ENCODE data around the gene SSH2.

DNA sequence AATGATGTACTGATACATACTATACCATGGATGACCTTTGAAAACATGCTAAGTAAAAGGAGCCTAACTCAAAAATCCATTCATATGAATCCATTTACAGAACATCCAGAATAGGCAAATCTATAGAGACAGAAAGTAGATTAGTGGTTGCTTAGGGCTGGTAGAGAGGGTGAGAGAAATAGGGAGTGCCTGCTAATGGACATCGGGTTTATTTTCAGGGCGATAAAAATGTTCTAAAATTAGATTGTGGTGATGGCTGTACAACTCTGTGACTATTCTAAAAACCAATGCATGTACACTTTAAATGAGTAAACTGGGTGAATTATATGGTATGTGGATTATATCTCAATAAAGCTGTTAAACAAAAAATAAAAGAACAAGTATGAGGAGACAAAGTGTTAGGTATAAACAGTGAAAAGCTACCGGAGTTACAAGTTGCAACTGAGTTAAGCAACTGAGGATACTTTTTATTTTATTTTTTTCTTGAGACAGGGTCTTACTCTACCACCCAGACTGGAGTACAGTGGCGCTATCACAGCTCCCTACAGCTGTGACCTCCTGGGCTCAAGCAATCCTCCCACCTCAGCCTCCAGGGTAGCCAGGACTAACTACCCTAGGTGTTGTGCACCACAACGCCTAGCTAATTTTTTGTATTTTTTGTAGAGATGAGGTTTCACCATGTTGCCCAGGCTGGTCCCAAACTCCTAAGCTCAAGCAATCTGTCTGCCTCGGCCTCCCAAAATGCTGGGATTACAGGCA, 231.8 kb downstream of the SSH2 start:
- TF ChIP-seq, protein P1, sequence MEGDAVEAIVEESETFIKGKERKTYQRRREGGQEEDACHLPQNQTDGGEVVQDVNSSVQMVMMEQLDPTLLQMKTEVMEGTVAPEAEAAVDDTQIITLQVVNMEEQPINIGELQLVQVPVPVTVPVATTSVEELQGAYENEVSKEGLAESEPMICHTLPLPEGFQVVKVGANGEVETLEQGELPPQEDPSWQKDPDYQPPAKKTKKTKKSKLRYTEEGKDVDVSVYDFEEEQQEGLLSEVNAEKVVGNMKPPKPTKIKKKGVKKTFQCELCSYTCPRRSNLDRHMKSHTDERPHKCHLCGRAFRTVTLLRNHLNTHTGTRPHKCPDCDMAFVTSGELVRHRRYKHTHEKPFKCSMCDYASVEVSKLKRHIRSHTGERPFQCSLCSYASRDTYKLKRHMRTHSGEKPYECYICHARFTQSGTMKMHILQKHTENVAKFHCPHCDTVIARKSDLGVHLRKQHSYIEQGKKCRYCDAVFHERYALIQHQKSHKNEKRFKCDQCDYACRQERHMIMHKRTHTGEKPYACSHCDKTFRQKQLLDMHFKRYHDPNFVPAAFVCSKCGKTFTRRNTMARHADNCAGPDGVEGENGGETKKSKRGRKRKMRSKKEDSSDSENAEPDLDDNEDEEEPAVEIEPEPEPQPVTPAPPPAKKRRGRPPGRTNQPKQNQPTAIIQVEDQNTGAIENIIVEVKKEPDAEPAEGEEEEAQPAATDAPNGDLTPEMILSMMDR (IDR thresholded peaks at IDR 0.05), result no peak
- no peak for TF ChIP-seq POLR2AphosphoS5 (IDR thresholded peaks at IDR 0.05)
